ENCODE data around the gene TMBIM1. TPM values are rescaled to one million over a fixed set of nuclear protein-coding genes. Genes with fewer than 3 reads are reported as not detected.

Gene TMBIM1
- total RNA-seq, 1 donor from 2014 or later = 63.1 TPM

GRCh38 chr2:218267259-218267658 lies 25.0 kb downstream of the TMBIM1 start:
- peaks cover 41% of the 10 kb centered on the region for H3K4me1 Mint-ChIP-seq
- peak overlapping the region; percentile 57 for H3K4me3 Mint-ChIP-seq
- peaks cover 2% of the 10 kb centered on the region for H3K27me3 Mint-ChIP-seq
- H3K9me3 Mint-ChIP-seq = no peaks in the 10 kb centered on the region
- no peak overlapping the region for H3K27ac Mint-ChIP-seq
- DNase-seq = no peak
- intact Hi-C loops (cut with micrococcal nuclease) = no loop called here
- H3K36me3 Mint-ChIP-seq (ENCODE audit: low read depth) = peaks cover 37% of the 10 kb centered on the region

- Mint-ChIP-seq H3K9me3 (no peaks in the 10 kb centered on the region), H3K36me3 (ENCODE audit: low read depth) (peaks cover 33% of the 10 kb centered on the region), H3K4me3 (no peak overlapping the region), H3K27ac (no peak overlapping the region), H3K27me3 (peaks cover 2% of the 10 kb centered on the region), H3K4me1 (peaks cover 33% of the 10 kb centered on the region)
- intact Hi-C loops (cut with micrococcal nuclease) = no loop called here
- DNase-seq = no peak
Observed at GRCh38 chr2:218266316-218266979, 25.9 kb downstream of the TMBIM1 start.

DNA sequence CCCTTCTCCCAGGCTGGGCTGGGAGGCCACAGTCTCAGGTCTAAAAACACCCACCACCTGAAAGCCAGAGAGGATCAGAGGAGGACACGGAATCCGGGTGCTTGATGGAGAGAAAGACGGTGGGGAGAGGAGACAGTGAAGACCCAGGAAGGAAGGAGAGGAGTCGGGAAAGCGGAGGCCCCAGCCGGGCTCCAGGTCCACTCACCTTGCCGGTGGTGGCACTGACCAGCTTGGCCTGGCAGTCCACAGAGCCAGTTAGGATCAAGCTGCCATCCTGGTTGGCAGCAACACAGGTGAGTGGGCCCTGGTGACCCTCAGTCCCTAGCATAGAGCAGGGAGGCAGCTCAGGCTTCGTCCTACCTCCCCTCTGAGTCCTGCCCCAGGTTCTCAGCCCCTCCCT lies 26.7 kb downstream of the TMBIM1 start:
- no peak overlapping the region for H3K4me3 Mint-ChIP-seq
- H3K27me3 Mint-ChIP-seq = peaks cover 2% of the 10 kb centered on the region
- H3K36me3 Mint-ChIP-seq (ENCODE audit: low read depth) = peaks cover 33% of the 10 kb centered on the region
- no peak overlapping the region for H3K27ac Mint-ChIP-seq
- peaks cover 26% of the 10 kb centered on the region for H3K4me1 Mint-ChIP-seq
- intact Hi-C loops (cut with micrococcal nuclease) = no loop called here
- H3K9me3 Mint-ChIP-seq = no peaks in the 10 kb centered on the region
- no peak for DNase-seq

- Mint-ChIP-seq H3K27ac (no peak overlapping the region), H3K4me1 (peaks cover 26% of the 10 kb centered on the region), H3K36me3 (ENCODE audit: low read depth) (peaks cover 29% of the 10 kb centered on the region), H3K27me3 (no peaks in the 10 kb centered on the region), H3K4me3 (no peak overlapping the region), H3K9me3 (no peaks in the 10 kb centered on the region)
- intact Hi-C loops (cut with micrococcal nuclease) = no loop called here
- DNase-seq = no peak
Observed at GRCh38 chr2:218264773-218265561, 27.3 kb downstream of the TMBIM1 start.

DNA sequence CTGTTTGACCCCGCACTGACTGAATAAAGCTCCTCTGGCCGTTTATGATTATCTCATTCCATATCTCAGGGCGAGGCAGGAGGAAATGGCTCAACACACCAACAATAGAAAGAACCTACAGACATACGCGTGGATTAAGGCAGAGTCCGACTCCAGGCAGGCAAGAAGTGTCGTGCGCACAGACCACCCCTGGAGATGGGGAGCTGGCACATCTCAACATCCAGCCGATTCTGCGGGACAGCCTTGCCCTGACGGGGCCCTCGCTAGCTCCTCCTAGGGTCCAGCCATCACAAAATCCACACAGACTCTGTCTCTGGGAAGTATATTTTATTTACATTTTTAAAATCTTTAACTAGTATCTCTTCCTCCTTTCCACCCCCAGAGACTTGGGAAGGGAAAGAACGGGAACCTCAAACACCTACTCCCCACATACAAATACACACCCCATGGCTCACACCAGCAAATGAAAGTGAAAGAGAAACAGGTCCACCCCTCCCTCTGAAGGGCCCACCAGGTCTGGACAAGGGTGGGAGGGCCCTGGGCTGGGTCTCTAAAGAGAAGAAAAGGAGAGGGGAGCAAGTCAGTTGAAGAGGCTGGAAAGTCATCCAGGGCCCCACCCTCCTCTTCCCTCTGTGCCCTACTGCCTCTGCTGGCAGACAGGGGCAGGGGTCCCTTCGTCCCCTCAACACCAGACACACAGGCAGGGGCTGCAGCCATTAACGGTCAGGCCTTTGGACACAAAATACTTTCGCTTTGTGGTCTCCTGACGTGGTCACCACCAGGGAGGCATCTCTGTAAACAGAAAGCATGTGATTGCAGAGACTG lies 28.3 kb downstream of the TMBIM1 start:
- intact Hi-C loops (cut with micrococcal nuclease) = no loop called here
- peak overlapping the region; percentile 66 for H3K27ac Mint-ChIP-seq
- H3K4me1 Mint-ChIP-seq = peaks cover 20% of the 10 kb centered on the region
- peak overlapping the region; percentile 26 for H3K4me3 Mint-ChIP-seq
- no peaks in the 10 kb centered on the region for H3K27me3 Mint-ChIP-seq
- H3K36me3 Mint-ChIP-seq (ENCODE audit: low read depth) = peaks cover 22% of the 10 kb centered on the region
- peak; percentile 79 for DNase-seq
- no peaks in the 10 kb centered on the region for H3K9me3 Mint-ChIP-seq

DNA sequence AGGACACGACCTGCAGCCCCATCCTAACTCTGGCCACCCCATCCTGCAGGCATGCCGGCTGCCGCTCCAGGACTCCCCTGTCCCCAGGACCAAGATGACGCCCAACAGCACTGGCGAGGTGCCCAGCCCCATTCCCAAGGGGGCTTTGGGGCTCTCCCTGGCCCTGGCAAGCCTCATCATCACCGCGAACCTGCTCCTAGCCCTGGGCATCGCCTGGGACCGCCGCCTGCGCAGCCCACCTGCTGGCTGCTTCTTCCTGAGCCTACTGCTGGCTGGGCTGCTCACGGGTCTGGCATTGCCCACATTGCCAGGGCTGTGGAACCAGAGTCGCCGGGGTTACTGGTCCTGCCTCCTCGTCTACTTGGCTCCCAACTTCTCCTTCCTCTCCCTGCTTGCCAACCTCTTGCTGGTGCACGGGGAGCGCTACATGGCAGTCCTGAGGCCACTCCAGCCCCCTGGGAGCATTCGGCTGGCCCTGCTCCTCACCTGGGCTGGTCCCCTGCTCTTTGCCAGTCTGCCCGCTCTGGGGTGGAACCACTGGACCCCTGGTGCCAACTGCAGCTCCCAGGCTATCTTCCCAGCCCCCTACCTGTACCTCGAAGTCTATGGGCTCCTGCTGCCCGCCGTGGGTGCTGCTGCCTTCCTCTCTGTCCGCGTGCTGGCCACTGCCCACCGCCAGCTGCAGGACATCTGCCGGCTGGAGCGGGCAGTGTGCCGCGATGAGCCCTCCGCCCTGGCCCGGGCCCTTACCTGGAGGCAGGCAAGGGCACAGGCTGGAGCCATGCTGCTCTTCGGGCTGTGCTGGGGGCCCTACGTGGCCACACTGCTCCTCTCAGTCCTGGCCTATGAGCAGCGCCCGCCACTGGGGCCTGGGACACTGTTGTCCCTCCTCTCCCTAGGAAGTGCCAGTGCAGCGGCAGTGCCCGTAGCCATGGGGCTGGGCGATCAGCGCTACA lies 29.4 kb downstream of the TMBIM1 start:
- no peaks in the 10 kb centered on the region for H3K9me3 Mint-ChIP-seq
- H3K27me3 Mint-ChIP-seq = no peaks in the 10 kb centered on the region
- no peak overlapping the region for H3K27ac Mint-ChIP-seq
- DNase-seq = no peak
- intact Hi-C loops (cut with micrococcal nuclease) = no loop called here
- peaks cover 22% of the 10 kb centered on the region for H3K36me3 Mint-ChIP-seq (ENCODE audit: low read depth)
- H3K4me3 Mint-ChIP-seq = no peak overlapping the region
- peaks cover 20% of the 10 kb centered on the region for H3K4me1 Mint-ChIP-seq

DNA sequence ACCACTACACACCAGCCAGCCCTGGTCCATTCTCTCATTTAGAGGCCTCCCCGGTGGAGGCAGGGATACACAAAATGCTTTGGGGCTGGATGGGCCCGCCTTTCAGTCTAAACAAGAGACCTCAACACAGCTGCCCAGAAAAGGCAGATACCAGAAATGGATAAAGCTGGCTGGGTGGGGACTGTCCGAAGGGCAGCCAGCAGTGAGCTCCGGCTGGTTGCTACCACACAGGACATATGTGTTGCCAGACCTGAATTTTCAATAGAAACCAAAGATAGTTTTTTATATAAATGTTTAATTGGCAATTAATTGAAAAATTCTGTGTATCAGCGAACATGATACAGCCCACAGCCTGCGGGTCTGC lies 30.1 kb downstream of the TMBIM1 start:
- H3K27me3 Mint-ChIP-seq = no peaks in the 10 kb centered on the region
- H3K27ac Mint-ChIP-seq = no peak overlapping the region
- H3K4me1 Mint-ChIP-seq = peaks cover 20% of the 10 kb centered on the region
- no peaks in the 10 kb centered on the region for H3K9me3 Mint-ChIP-seq
- no peak for DNase-seq
- H3K4me3 Mint-ChIP-seq = no peak overlapping the region
- peaks cover 18% of the 10 kb centered on the region for H3K36me3 Mint-ChIP-seq (ENCODE audit: low read depth)
- intact Hi-C loops (cut with micrococcal nuclease) = no loop called here

DNA sequence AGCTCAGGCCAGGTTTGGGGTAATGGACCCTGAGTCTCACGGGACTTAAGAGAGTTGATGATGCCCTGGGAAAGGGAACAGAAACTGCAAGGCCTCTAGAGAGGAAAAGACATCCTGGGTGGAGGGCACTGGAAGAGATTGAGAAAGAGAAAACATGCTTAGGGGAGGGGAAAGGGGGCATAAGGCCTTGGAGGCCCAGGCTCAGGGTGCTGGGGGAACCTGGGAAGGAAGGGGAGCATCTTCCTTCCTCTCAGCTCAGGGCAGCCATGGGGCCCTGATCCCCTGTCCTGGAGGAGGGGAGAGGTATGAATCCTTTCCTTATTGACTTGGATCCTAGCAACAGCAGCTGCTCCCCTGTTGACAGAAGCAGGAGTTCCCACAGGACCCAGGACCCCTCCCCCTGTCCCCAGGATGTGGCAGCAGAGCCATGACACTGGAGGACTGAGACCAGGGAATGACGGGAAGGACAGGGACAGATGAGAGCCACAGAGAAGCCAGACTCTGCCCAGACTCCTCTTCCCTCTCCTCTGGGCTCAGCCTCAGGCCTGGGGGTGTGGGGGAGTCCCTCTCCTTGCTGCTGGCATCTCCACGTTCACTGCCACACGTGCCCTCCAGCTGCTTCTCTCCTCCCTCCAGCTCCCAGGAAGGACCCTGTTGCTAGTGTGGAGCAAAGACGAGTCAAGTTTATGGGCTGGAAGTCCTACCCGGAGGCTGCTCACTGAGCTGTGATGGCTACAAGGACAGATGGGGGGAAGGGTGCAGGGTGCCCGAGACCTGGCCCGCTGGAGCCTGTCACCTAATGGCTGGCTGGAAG lies 30.7 kb downstream of the TMBIM1 start:
- no peak for DNase-seq
- Mint-ChIP-seq H3K27ac (no peak overlapping the region), H3K27me3 (no peaks in the 10 kb centered on the region), H3K4me1 (peaks cover 21% of the 10 kb centered on the region), H3K4me3 (no peak overlapping the region), H3K9me3 (no peaks in the 10 kb centered on the region), H3K36me3 (ENCODE audit: low read depth) (peaks cover 12% of the 10 kb centered on the region)
- intact Hi-C loops (cut with micrococcal nuclease) = no loop called here

DNA sequence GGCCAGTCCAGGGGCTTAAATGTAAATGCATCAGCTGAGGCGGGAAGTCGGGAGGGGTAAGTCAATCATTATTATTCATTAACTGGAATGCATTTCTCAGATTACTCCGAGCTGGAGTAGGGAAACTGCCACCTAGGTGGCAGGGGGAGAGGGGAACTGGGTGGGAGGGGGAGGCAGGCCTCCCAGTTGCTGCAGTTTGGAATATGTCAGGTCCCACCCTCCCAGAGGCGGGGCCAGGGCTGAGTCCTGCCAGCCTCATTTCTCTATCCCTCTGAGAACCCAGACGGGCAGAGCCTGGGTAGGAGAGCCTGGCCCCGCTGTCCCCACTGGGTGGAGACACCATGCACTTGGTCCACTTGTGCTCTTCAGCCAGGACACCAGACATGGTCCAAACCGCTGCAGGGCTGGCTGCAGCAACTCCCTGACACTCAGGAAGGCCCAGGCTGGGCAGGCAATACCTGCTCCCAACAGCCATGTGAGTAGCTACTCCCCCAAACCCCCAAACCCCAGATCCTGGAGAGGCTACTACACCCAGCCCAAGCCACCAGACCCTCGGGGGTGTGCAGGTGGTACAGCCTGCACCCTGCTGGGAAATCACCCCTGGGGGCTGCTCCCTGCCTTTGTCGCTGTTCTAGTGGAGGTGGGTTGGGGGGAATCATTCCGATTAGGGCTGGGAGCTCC lies 31.4 kb downstream of the TMBIM1 start, which contains the start of gene GPBAR1:
TSS of gene GPBAR1 (plus strand) at position 274 of the 681 bp plus-strand sequence. CDS start 1,710 bp downstream, outside the sequence.
- H3K4me1 Mint-ChIP-seq = peaks cover 20% of the 10 kb centered on the region
- H3K9me3 Mint-ChIP-seq = no peaks in the 10 kb centered on the region
- peak within 1 kb of the TSS; percentile 46 for H3K27ac Mint-ChIP-seq
- no peak for DNase-seq
- peaks cover 14% of the 10 kb centered on the region for H3K36me3 Mint-ChIP-seq (ENCODE audit: low read depth)
- intact Hi-C loops (cut with micrococcal nuclease) = no loop called here
- no peaks in the 10 kb centered on the region for H3K27me3 Mint-ChIP-seq
- H3K4me3 Mint-ChIP-seq = no peak within 1 kb of the TSS

DNA sequence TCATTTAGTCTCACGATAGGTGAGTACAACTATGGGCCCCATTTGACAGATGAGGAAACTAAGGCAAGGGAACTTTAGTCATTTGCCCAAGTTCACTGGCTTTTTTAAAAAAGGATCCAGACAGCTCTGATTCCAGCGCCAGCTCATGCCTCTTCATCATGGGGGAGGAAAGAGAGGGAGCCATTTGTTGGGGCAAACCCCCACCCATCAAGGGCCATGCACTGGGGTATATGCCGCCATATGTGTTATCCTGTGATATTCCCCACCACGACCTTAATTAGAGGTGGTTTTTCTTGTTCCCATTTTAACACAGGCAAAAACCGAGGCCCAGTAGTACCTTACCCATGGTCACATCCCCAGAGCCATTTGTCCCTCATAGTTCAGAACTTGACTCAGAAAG lies 32.1 kb downstream of the TMBIM1 start:
- Mint-ChIP-seq H3K27me3 (no peaks in the 10 kb centered on the region), H3K4me1 (peaks cover 25% of the 10 kb centered on the region), H3K36me3 (ENCODE audit: low read depth) (peaks cover 16% of the 10 kb centered on the region), H3K4me3 (no peak overlapping the region), H3K9me3 (no peaks in the 10 kb centered on the region), H3K27ac (peak overlapping the region; percentile 46)
- intact Hi-C loops (cut with micrococcal nuclease) = no loop called here
- no peak for DNase-seq

GRCh38 chr2:218259099-218259961 lies 33.0 kb downstream of the TMBIM1 start:
- intact Hi-C loops (cut with micrococcal nuclease) = no loop called here
- Mint-ChIP-seq H3K27ac (peak overlapping the region; percentile 46), H3K4me3 (no peak overlapping the region), H3K36me3 (ENCODE audit: low read depth) (peaks cover 21% of the 10 kb centered on the region), H3K4me1 (peaks cover 27% of the 10 kb centered on the region), H3K9me3 (no peaks in the 10 kb centered on the region), H3K27me3 (no peaks in the 10 kb centered on the region)
- no peak for DNase-seq

Data from activated CD4-positive, alpha-beta T cell treated with anti-CD3 and anti-CD28 coated beads, Interleukin-2, amount 10 ng/mL, durations not matched to agents 24 days and 14 days (primary cell).